GF-D8 (cell line): ENCODE results near the gene SMIM3.
"Not testable (repeated sequence)": the region's sequence is repeated elsewhere in the genome, so short reads cannot be mapped to it uniquely, and the experiment has no call there.

Experiments
- DNase-seq: peaks from one replicate; lab custom pipeline; 2025; lab: John Stamatoyannopoulos, UW

The SMIM3 gene, protein sequence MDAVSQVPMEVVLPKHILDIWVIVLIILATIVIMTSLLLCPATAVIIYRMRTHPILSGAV

GRCh38 chr5:150778517-150779396, at the start of gene SMIM3:
TSS of gene SMIM3 (plus strand) at chr5:150778757. CDS start at chr5:150795441, 16,684 bp downstream.
- DNase-seq: peak; percentile 38

- no peak for DNase-seq
Observed at GRCh38 chr5:150729859-150730258, 48.7 kb upstream of the SMIM3 start.

DNA sequence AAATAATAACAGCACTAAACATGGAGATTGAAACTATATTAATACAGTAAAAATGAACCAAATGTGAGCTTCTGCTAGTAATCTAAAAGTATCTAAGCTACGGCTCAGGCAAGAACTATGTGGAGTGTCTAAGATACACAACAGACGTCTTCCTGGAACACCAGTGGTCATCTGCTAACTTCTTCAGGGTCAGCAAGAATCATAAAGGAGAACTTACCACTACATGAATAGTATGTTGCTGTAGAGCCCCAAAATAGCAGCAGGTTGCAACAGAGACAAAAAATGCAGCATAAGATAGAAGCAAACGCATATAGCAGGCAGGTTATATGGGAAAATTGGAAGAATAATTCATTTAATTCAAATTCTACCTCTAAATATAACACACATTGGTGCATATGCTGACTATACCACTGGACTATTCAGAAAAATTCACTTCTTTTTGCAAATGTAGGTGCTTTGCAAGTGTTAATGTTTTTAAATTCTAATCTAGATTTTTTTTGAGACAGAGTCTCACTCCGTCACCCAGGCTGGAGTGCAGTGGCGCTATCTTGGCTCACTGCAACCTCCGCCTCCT, 46.8 kb upstream of the SMIM3 start:
- DNase-seq: no peak

- peak; percentile 85 for DNase-seq
Observed at GRCh38 chr5:150734579-150735384, 43.8 kb upstream of the SMIM3 start.

DNA sequence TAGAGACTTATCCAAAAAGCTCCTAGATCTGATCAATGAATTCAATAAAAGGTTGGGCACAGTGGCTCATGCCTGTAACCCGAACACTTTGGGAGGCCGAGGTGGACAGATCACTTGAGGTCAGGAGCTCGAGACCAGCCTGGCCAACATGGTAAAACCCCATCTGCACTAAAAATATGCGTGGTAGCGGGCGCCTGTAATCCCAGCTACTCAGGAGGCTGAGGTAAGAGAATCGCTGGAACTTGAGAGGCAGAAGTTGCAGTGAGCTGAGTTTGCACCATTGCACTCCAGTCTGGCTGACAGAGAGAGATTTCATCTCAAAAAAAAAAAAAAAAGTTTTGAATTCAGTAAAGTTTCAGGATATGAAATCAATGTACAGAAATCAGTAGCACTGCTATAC, 39.7 kb upstream of the SMIM3 start:
- DNase-seq: no peak

- no peak for DNase-seq
Observed at GRCh38 chr5:150740992-150741391, 37.6 kb upstream of the SMIM3 start.

DNA sequence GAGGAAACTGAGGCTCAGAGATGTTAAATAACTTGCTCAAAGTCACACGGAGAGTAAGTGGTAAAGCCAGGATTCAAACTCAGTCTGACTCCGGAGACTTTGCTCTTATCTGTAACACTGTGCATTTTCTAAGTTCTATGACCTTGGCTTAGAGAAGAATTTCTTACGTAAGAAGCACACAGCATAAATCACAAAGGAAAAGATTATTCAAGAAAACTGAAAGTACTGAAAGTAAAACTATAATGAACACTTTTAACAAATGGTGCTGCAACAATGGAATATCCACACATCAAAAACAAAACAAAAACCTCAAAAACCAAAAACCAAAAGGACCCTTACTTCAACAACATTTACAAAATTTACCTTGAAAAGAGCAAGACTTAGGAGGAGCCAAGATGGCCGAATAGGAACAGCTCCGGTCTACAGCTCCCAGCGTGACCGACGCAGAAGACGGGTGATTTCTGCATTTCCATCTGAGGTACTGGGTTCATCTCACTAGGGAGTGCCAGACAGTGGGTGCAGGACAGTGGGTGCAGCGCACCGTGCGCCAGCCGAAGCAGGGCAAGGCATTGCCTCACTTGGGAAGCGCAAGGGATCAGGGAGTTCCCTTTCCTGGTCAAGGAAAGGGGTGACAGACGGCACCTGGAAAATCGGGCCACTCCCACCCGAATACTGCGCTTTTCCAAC, 36.0 kb upstream of the SMIM3 start:
- DNase-seq: not testable (repeated sequence)

DNA sequence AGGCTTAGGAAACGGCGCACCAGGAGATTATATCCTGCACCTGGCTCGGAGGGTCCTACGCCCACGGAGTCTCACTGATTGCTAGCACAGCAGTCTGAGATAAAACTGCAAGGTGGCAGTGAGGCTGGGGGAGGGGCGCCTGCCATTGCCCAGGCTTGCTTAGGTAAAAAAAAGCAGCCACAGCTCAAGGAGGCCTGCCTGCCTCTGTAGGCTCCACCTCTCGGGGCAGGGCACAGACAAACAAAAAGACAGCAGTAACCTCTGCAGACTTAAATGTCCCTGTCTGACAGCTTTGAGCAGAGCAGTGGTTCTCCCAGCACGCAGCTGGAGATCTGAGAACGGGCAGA, 35.4 kb upstream of the SMIM3 start:
- DNase-seq: not testable (repeated sequence)

GRCh38 chr5:150750469-150750868, 28.1 kb upstream of the SMIM3 start:
- DNase-seq: no peak

GRCh38 chr5:150751096-150751891, 27.3 kb upstream of the SMIM3 start:
- no peak for DNase-seq

DNA sequence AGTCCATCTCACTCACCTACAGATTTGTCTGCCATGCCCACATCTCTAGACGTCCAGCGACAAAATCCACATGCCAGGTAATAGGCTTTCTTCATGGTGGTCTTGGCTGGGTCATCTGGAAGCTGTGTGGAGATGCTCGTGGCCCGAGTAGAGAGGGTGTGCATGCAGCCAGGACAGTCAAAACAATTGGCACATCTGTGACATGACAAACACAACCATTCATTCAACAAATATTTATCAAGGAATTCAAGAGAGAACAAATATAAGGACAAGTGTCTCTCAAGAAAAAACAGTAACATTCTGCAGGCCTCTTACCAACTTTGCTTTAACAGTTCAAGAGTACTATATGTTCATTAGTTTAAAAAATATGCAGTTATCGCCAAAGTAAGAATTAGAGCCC, 25.1 kb upstream of the SMIM3 start:
- no peak for DNase-seq

GRCh38 chr5:150753863-150754262, 24.7 kb upstream of the SMIM3 start:
- no peak for DNase-seq

DNA sequence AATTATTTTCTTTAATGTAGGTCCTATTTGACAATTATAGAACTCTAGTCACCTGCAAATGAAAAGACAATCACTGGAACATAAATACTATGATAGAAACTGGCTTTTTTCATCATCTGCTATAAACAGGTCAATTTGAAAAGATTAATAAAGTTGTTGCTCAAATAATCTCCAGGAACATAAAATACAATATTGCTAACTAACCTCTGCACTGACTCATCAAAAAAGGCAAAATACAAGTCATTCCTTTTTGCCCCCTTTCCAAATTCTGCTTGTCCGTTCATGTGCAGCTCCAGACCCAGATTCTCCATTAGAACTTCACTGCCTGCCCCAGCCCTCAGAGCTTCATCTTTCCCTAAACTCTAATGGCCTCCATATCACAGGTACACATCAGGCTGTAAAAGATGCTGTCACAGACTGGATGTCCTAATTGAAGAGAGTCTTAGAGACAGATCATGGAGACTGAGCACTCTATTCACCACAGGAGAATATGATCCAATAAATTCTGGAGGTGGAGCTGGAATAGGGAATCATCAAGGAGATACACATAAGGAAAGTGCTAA, 21.4 kb upstream of the SMIM3 start:
- DNase-seq: no peak

DNA sequence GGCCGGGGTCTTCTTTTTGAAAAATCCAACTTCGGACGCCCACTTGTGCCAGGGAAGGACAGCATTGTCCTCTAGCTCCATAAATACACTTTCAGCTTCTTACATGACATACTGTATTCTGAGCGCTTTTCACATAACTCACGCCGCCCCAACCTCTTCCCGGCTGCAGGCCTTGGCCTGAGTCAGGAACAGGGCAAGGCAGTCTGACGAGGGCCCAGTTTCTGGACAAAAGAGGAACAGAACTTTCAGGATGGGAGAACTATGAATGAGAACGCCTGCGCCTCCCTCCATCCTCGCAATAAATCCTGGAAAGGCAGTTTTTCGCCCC, 20.4 kb upstream of the SMIM3 start:
- no peak for DNase-seq

DNA sequence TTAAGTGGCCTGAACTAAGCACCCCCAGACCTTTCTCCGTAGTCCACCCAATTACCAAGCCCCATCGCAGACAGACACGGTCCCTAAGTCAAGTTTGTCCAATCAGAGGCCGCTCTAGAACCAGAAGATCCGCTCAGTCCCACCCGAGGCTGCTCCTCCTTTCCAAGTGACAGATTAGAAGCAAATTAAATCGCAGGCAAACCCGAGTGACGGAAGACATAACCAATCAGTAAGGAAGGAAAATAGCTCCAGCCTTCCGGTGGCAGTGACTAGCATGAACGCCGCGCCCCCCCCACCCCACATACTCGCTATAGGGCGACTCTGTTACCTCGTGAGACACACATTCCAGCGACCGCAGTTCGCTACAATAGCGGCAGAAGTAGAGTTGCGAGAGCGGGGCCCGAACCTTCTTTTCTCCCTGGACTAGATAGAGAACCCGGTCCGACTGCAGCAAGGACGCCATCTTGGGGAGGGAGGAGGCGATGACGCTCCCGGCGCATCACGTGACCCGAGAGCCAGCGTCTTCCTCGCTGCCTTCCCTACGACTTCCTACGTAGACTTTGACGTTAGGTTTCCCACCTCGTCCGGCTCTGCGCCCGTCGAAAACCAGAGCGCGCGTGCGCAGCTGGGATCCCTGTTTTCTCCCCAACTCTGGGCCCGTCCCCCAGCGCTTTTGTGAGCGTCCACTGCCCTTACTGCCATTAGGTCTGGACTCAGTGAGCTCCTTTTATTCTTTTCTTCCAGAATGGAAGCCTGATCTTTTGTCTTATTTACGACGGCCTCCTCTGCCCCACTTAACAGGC, 19.8 kb upstream of the SMIM3 start, which contains the start of gene DCTN4:
Gene DCTN4 (minus strand): TSS at position 487 of the 803 bp plus-strand sequence. CDS start 24 bp downstream, at position 463.
- peak; percentile 97 for DNase-seq

GRCh38 chr5:150759334-150759583, 19.3 kb upstream of the SMIM3 start:
- DNase-seq: no peak

DNA sequence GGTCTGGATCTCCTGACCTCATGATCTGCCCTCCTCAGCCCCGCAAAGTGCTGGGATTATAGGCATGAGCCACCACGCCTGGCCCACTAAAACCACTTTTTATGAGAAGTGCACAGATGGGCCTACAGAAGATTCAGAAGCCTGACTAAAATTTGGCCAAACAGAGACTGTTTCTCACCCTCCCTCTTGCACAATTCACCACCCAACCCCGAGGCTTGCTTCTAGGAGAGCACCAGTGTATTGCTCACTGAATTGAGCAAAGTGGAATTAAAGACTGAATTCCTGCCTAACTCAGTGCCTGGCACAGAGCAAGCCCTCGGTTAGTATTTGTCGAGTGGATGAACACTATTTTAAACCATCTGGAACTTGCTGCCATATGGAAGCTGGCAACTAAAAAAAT, 16.3 kb upstream of the SMIM3 start:
- DNase-seq: peak; percentile 77

- peak; percentile 98 for DNase-seq
Observed at GRCh38 chr5:150763023-150763769, 15.4 kb upstream of the SMIM3 start.

DNA sequence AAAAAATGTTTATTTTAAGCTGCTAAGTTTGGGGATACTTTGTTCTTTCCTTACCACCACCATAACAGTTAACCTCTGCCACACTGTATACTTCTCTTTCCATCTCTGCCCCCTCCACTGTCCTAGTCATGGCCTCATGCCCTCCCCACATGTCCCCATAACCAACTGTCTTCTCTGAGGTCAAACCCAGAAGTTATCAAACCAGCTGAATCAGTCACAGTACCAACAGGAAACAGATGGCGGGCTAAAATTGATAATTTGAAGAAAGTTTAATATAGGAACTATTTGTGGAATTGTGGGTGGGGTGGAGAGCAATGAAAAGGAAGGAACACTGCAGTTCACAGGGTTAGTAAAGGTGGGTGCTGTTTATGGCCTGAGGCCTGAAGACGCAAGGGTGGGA, 14.0 kb upstream of the SMIM3 start:
- DNase-seq: peak; percentile 95
